SIG-M5 treated with dmso at 0.1 percent for 504 hours (cell line): ENCODE data around the gene ERVH48-1.
A peak's percentile ranks its signal among the peaks of the same experiment; 100 is the strongest.
"Not testable (repeated sequence)": the region's sequence is repeated elsewhere in the genome, so short reads cannot be mapped to it uniquely, and the experiment has no call there.

Experiments
- DNase-seq: peaks from one replicate; lab custom pipeline; 2025; ENCODE audit not compliant: unreplicated experiment; lab: John Stamatoyannopoulos, UW

The ERVH48-1 gene

GRCh38 chr21:42925114-42925926 is at the start of gene ERVH48-1:
Gene ERVH48-1 (minus strand): TSS chr21:42925630. CDS start chr21:42919006, 6,624 bp downstream.
- DNase-seq = no peak

DNA sequence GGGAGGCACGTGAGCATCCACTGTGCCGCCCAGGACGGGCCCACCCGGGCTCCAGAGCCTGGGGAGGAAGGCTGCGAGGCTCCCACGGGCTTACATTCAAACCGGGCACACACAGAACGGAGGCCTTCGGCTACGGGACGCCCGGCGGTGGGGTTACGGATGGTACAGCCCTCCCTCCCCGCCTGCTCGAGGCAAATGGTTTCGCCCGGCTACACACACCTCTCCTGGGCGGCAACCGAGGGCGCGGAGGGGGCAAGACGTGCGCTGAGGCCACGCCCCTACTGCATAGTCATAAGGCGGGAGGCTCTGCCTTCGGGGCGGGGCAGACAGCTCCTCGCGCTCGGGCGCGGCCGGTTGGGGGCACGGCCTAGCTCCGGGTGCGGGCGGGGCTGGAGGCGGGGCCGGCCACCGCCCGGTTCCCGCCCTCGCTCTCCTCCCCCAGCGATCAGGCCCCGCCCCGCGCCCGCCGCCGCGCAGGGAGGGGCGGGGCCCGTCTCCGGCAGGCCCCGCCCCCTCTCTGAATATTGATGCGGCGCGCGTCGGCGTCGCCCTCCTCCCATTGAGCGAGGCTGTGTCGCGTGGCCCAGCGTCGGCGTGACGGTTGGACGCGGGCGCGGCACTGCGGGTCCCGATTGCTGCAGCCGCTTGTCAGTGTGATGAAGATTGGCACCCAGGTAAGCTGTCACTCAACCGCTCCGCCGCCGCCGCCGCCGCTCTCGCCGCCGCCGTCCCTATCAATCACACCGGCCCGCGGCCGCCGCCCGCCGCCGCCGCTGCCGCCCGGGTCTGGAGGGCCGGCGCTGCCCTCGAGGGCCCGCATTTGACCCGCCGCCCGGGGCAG is 48.8 kb upstream of the ERVH48-1 start, which contains the start of gene PKNOX1:
TSS of gene PKNOX1 (plus strand) at position 572 of the 841 bp plus-strand sequence. CDS start 29,820 bp downstream, outside the sequence.
- peak; percentile 98 for DNase-seq

DNA sequence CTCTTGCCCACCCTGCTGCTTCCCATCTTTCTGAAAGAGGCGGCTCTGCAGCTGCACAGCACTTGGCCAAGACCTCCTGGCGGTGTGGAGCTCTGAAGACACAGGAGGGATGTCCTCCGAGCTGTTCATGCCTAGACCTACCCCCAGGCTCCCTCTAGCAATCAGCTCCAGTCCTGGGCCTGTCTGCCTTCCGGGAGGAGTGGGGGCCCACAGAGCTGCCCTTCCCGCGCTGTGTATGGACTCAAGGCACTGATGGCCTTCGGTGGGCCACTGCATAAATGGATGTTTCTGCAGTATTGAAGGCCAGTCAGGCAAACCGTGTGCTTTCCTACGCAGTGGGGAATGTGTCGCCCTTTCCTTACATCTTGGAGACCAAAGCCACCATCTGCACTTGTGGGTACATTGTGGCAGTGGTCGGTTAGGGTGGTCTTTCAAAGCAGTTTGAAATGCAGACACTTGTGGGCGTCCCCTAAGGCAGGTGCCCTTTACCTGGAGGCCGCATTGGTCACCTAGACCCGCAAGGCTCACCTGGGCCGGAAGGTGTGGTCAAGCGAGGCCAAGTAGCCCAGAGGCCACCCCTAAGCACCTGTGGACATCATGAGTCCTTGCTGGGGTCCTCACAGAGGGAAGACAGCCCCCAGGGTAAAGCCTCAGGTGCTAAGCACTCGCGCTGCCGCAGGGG is 48.0 kb upstream of the ERVH48-1 start:
- no peak for DNase-seq

- DNase-seq = no peak
Measured at GRCh38 chr21:42971897-42972275, 46.5 kb upstream of the ERVH48-1 start.

GRCh38 chr21:42970946-42971653 is 45.7 kb upstream of the ERVH48-1 start:
- DNase-seq = no peak

- no peak for DNase-seq
Measured at GRCh38 chr21:42969193-42969600, 43.8 kb upstream of the ERVH48-1 start.

- DNase-seq = not testable (repeated sequence)
Measured at GRCh38 chr21:42967616-42968015, 42.2 kb upstream of the ERVH48-1 start.

DNA sequence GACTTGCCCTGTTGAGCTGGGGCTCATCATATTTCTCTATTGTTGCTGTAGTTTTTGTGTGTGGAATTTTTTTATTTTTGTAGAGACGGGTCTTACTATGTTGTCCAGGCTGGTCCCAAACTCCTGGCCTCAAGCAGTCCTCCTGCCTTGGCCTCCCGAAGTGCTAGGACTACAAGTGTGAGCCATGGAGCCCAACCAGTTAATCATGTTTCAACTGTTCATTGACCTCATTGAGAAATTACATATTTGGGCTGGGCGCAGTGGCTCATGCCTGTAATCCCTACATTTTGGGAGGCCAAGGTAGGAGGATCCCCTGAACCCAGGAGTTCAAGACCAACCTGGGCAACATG is 39.8 kb upstream of the ERVH48-1 start:
- no peak for DNase-seq

- no peak for DNase-seq
Measured at GRCh38 chr21:42964546-42965210, 39.2 kb upstream of the ERVH48-1 start.

DNA sequence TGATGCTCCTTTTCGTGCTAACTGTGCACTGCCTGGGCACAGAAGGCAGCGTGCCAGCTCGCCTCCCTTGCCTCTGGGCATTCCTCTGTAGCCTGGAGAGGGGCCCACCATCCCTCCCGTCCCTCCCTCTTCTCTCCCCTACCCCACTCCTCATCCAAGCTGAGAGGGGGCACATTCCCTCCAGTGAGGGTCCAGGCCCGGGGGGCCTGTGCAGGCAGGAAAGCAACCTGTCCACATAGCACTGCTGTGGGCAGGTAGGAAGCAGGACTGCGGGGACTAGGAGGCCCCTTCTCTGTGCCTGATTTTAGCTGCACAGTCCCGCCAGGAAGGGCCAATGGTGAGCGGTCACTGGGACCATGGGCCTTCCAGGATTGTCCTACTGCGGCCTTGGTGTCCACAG is 38.7 kb upstream of the ERVH48-1 start:
- no peak for DNase-seq

DNA sequence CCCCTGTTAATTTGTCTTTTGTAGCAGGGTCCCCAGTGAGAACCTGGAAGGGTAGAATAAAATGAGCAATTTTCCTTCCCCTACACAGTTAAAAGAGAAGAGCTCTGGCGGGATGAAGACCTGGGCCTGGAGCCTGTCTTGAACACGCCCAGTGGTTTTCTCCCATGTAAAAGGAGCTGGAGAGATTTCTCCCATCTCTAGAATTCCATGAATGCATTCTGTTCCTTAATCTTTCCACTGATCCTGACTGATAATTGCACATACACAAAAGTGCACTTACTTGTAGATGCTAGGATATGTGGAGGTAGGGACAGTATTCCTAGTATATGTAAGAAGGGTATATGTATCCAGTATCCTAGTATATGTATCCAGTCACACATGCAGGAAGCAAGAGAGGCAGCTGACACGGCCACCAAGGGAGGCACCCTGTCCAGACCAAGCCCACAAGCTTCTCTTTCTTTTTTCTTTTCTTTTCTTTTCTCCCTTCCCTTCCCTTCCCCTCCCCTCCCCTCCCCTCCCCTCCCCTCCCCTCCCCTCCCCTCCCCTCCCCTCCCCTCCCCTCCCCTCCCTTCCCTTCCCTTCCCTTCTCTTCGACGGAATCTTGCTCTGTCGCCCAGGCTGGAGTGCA is 37.1 kb upstream of the ERVH48-1 start:
- DNase-seq = no peak

GRCh38 chr21:42959728-42960127 is 34.3 kb upstream of the ERVH48-1 start:
- DNase-seq = no peak

GRCh38 chr21:42958122-42958521 is 32.7 kb upstream of the ERVH48-1 start:
- not testable (repeated sequence) for DNase-seq

- no peak for DNase-seq
Measured at GRCh38 chr21:42956824-42957630, 31.6 kb upstream of the ERVH48-1 start.

GRCh38 chr21:42951193-42951592 is 25.8 kb upstream of the ERVH48-1 start:
- not testable (repeated sequence) for DNase-seq

DNA sequence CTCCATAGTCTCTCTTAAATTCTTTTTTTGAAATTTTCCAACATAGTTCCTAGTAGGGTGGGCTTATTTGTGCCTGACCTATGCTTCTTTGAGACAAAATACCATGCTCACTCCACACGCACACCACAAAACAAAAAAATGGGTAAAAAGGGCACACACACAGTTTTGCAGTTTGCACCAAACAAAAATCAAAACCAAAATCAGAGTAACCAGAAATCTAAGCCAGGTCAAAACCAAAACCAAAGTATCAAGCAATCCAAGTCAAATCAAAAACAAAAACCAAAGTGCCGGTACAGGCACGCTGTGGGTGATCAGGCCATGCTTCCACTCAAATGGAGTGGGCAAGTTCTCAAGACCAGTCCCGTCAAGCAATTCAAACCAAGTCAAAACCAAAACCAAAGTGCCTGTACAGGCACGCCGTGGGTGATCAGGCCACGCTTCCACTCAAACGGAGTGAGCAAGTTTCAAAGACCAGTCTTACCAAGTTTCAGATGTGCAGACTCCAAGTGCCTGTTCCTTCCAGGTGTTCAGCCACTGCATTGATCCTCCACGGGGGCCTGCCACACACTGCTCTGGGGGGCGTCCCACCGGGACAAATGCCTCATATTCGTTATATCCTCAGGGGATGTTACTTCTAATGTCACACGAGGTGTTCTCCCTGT is 23.8 kb upstream of the ERVH48-1 start:
- not testable (repeated sequence) for DNase-seq

GRCh38 chr21:42942244-42942643 is 16.8 kb upstream of the ERVH48-1 start:
- no peak for DNase-seq

- no peak for DNase-seq
Measured at GRCh38 chr21:42941696-42942085, 16.3 kb upstream of the ERVH48-1 start.
